Sigmoid colon (tissue), 3 donors: Measurements from ENCODE around the gene PLXNA4.

Source experiments
- POLR2A ChIP-seq, 2 donors: fragments of 450-650 bp; IDR thresholded peaks; one replicate each; pipeline ENCODE4 v1.6.1; 2016; ENCODE audit warnings: antibody characterized with exemption in 2 of 2, mild to moderate bottlenecking in 2 of 2, moderate library complexity in 2 of 2
- TF ChIP-seq, protein P1 (sequence below), 4 experiments: fragments of 450-650 bp in 3 of 4; fragments of 200-600 bp in 1 of 4; IDR thresholded peaks; one replicate each; pipeline ENCODE4 v1.5.1; 2016 to 2019; ENCODE audit warnings: antibody characterized with exemption in 4 of 4, mild to moderate bottlenecking in 3 of 4, moderate library complexity in 2 of 4

DNA sequence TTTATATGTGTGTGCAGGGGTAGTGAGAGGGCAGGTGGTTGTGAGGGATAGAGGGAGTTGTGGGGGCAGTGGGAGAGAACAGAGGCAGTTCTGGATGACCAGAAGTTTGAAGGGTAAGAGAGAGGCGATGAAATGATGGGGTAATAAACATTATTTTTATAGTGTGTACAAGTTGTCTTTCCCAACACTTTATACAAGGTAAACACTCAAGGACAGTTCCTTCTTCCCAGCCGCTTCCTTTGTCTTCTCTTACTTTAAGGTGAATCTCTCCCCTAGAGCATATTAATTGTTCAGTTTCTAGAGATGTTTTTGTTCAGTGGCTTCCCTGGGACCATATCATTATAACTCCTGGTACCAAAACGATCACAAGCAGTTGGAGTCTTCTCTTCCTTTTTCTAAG is 475.8 kb downstream of the PLXNA4 start:
- no peak for TF ChIP-seq POLR2A (IDR thresholded peaks at IDR 0.05)
- TF ChIP-seq, protein P1, sequence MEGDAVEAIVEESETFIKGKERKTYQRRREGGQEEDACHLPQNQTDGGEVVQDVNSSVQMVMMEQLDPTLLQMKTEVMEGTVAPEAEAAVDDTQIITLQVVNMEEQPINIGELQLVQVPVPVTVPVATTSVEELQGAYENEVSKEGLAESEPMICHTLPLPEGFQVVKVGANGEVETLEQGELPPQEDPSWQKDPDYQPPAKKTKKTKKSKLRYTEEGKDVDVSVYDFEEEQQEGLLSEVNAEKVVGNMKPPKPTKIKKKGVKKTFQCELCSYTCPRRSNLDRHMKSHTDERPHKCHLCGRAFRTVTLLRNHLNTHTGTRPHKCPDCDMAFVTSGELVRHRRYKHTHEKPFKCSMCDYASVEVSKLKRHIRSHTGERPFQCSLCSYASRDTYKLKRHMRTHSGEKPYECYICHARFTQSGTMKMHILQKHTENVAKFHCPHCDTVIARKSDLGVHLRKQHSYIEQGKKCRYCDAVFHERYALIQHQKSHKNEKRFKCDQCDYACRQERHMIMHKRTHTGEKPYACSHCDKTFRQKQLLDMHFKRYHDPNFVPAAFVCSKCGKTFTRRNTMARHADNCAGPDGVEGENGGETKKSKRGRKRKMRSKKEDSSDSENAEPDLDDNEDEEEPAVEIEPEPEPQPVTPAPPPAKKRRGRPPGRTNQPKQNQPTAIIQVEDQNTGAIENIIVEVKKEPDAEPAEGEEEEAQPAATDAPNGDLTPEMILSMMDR (IDR thresholded peaks at IDR 0.05): no peak
